Small intestine (tissue), 7 donors: ENCODE measurements around the gene USH1G. TPM values are rescaled to one million over a fixed set of nuclear protein-coding genes. Genes with fewer than 3 reads are reported as not detected.
"Not testable (repeated sequence)": the region's sequence is repeated elsewhere in the genome, so short reads cannot be mapped to it uniquely, and the experiment has no call there.

ENCODE experiments used
- DNase-seq, 2 donors: peaks; one replicate each; pipeline versions ENCODE4 v3.0.0 to v3.0.0-alpha.2; 2013
- FAIRE-seq: peaks from 2 replicates; lab custom pipeline; 2012; peaks lifted over from hg19 to GRCh38; lab: Jason Lieb, UNC
- H3K27ac ChIP-seq, 3 donors: one replicate each; pipeline ENCODE4 v1.5.1; 2013; ENCODE audit warnings: low read length in 2 of 3, mild to moderate bottlenecking in 2 of 3, control low read depth in 1 of 3, inconsistent platforms in 1 of 3, low read depth in 1 of 3, moderate library complexity in 1 of 3
- H3K27me3 ChIP-seq, 3 donors: one replicate each; pipeline ENCODE4 v1.6.1; 2013; ENCODE audit warnings: low read length in 3 of 3, inconsistent platforms in 1 of 3; ENCODE audit not compliant: control insufficient read depth in 3 of 3, insufficient read depth in 3 of 3
- H3K36me3 ChIP-seq, 3 donors: one replicate each; pipeline ENCODE4 v1.6.1; 2013; ENCODE audit warnings: low read length in 3 of 3, inconsistent platforms in 1 of 3, low read depth in 1 of 3, mild to moderate bottlenecking in 1 of 3, moderate library complexity in 1 of 3; ENCODE audit not compliant: control insufficient read depth in 3 of 3, insufficient read depth in 2 of 3
- H3K4me1 ChIP-seq, 3 donors: one replicate each; pipeline ENCODE4 v1.6.1; 2013; ENCODE audit warnings: low read length in 2 of 3, inconsistent platforms in 1 of 3, low read depth in 1 of 3, mild to moderate bottlenecking in 1 of 3, moderate library complexity in 1 of 3; ENCODE audit not compliant: control insufficient read depth in 3 of 3, insufficient read depth in 2 of 3
- H3K4me3 ChIP-seq, 3 donors: one replicate each; pipeline ENCODE4 v1.5.1; 2013; ENCODE audit warnings: low read length in 3 of 3, control low read depth in 1 of 3, inconsistent platforms in 1 of 3, low read depth in 1 of 3, mild to moderate bottlenecking in 1 of 3, moderate library complexity in 1 of 3
- H3K9me3 ChIP-seq, 2 donors: one replicate each; pipeline ENCODE4 v1.6.1; 2013; ENCODE audit warnings: low read depth in 1 of 2, low read length in 1 of 2; ENCODE audit not compliant: control insufficient read depth in 2 of 2, insufficient read depth in 1 of 2
- WGBS, 3 donors: extraction: QIAGEN DNeasy Blood & Tissue Kit; methylation state at CpG; one replicate each; pipeline ENCODE4 v1.1.7; 2013; 5-methylcytosine and 5-hydroxymethylcytosine counted together
- polyA plus RNA-seq, 4 donors: library from polyadenylated mRNA; stranded (reverse) in 3 of 4; unstranded in 1 of 4; fragments of 200-250 nt in 3 of 4; fragments of 120-200 nt in 1 of 4; gene quantifications; one replicate each; pipeline versions ENCODE4 v1.2.1 to v1.2.3, GENCODE V29; 2013
- donor health status: healthy with polysubstance abuse.
- donor health status: control.
- donor health status: control.
- donor health status: Bipolar disorder and iron deficiency.
- donor health status: healthy.

The USH1G gene
- polyA plus RNA-seq, 4 donors, result 0.07 to 3.1 (median 0.63) TPM

GRCh38 chr17:74920642-74921025, 2.4 kb downstream of the USH1G start:
- FAIRE-seq (no peak), DNase-seq (no peak)
- WGBS, 3 donors, result 33 to 55% (median 36%) methylated on average over 4 to 6 of the region's 6 CpGs
- H3K4me3 ChIP-seq, result no peak overlapping the region
- H3K36me3 ChIP-seq, result peaks cover 0 to 3% (median 0%) of the 10 kb centered on the region in 3 donors
- no peaks in the 10 kb centered on the region for H3K9me3 ChIP-seq
- peaks cover 2 to 27% (median 4%) of the 10 kb centered on the region in 3 donors for H3K4me1 ChIP-seq
- H3K27ac ChIP-seq, result no peak overlapping the region
- peaks cover 0 to 65% (median 28%) of the 10 kb centered on the region in 3 donors for H3K27me3 ChIP-seq

- H3K27ac ChIP-seq, result no peak overlapping the region
- H3K4me1 ChIP-seq, result peaks cover 2 to 27% (median 4%) of the 10 kb centered on the region in 3 donors
- FAIRE-seq, result no peak
- peaks cover 0 to 61% (median 25%) of the 10 kb centered on the region in 3 donors for H3K27me3 ChIP-seq
- H3K9me3 ChIP-seq, result no peaks in the 10 kb centered on the region
- WGBS, 3 donors, result 69 to 85% (median 74%) methylated on average over 27 of the region's 27 CpGs
- peaks cover 0 to 3% (median 0%) of the 10 kb centered on the region in 3 donors for H3K36me3 ChIP-seq
- no peak overlapping the region for H3K4me3 ChIP-seq
- DNase-seq, result no peak
These were observed 2.8 kb downstream of the USH1G start for GRCh38 chr17:74920306-74920620.

- no peaks in the 10 kb centered on the region for H3K9me3 ChIP-seq
- no peak for FAIRE-seq
- peak; percentile 43 for DNase-seq
- H3K27ac ChIP-seq, result no peak overlapping the region
- no peak overlapping the region for H3K4me3 ChIP-seq
- whole genome bisulfite sequencing, 3 donors, result 62 to 68% (median 64%) methylated on average over 65 to 67 of the region's 67 CpGs
- H3K36me3 ChIP-seq, result peaks cover 0 to 3% (median 0%) of the 10 kb centered on the region in 3 donors
- peaks cover 0 to 55% (median 20%) of the 10 kb centered on the region in 3 donors for H3K27me3 ChIP-seq
- H3K4me1 ChIP-seq, result peaks cover 2 to 24% (median 4%) of the 10 kb centered on the region in 3 donors
These were observed 3.4 kb downstream of the USH1G start for GRCh38 chr17:74919440-74920305.

- no peak overlapping the region for H3K27ac ChIP-seq
- no peak for DNase-seq
- H3K4me3 ChIP-seq, result no peak overlapping the region
- 73 to 90% (median 85%) methylated on average over 5 of the region's 5 CpGs for WGBS, 3 donors
- H3K9me3 ChIP-seq, result no peaks in the 10 kb centered on the region
- H3K4me1 ChIP-seq, result peaks cover 2 to 17% (median 4%) of the 10 kb centered on the region in 3 donors
- no peak for FAIRE-seq
- H3K36me3 ChIP-seq, result peaks cover 0 to 3% (median 0%) of the 10 kb centered on the region in 3 donors
- H3K27me3 ChIP-seq, result peaks cover 0 to 48% (median 13%) of the 10 kb centered on the region in 3 donors
These were observed 4.1 kb downstream of the USH1G start for GRCh38 chr17:74918906-74919305.

GRCh38 chr17:74917430-74917829, 5.6 kb downstream of the USH1G start:
- no peak overlapping the region for H3K27ac ChIP-seq
- FAIRE-seq (no peak), DNase-seq (no peak)
- peaks cover 0 to 3% (median 0%) of the 10 kb centered on the region in 3 donors for H3K36me3 ChIP-seq
- H3K9me3 ChIP-seq, result no peaks in the 10 kb centered on the region
- H3K4me1 ChIP-seq, result peaks cover 0 to 10% (median 0%) of the 10 kb centered on the region in 3 donors
- H3K27me3 ChIP-seq, result peaks cover 0 to 35% (median 6%) of the 10 kb centered on the region in 3 donors
- no peak overlapping the region for H3K4me3 ChIP-seq
- WGBS, 3 donors, result 53 to 64% (median 58%) methylated on average over 10 of the region's 10 CpGs

- no peak for FAIRE-seq
- WGBS, 3 donors, result 84 to 88% (median 85%) methylated on average over 11 of the region's 11 CpGs
- H3K9me3 ChIP-seq, result no peaks in the 10 kb centered on the region
These were observed 6.2 kb downstream of the USH1G start for GRCh38 chr17:74916851-74917199.

GRCh38 chr17:74916136-74916850, 6.8 kb downstream of the USH1G start:
- Histone ChIP-seq H3K27ac (no peak overlapping the region), H3K4me1 (peaks cover 0 to 12% (median 0%) of the 10 kb centered on the region in 3 donors), H3K36me3 (peaks cover 0 to 3% (median 0%) of the 10 kb centered on the region in 3 donors), H3K9me3 (no peaks in the 10 kb centered on the region), H3K27me3 (peaks cover 0 to 24% (median 0%) of the 10 kb centered on the region in 3 donors), H3K4me3 (no peak overlapping the region)
- FAIRE-seq, result no peak
- WGBS, 3 donors, result 87 to 92% (median 92%) methylated on average over 13 of the region's 13 CpGs
- DNase-seq, result no peak

More at GRCh38 chr17:74916851-74917199, 6.2 kb downstream of the USH1G start:
- DNase-seq, result no peak
- Histone ChIP-seq H3K27ac (no peak overlapping the region), H3K27me3 (peaks cover 0 to 29% (median under 1%) of the 10 kb centered on the region in 3 donors), H3K4me3 (no peak overlapping the region), H3K36me3 (peaks cover 0 to 3% (median 0%) of the 10 kb centered on the region in 3 donors), H3K4me1 (peaks cover 0 to 11% (median 0%) of the 10 kb centered on the region in 3 donors)

GRCh38 chr17:74911423-74911822, 11.6 kb downstream of the USH1G start:
- not testable (repeated sequence) for FAIRE-seq

More at GRCh38 chr17:74911423-74911822, 11.6 kb downstream of the USH1G start:
- H3K27me3 ChIP-seq, H3K9me3 ChIP-seq, H3K36me3 ChIP-seq, H3K4me3 ChIP-seq: not testable (repeated sequence)
- DNase-seq, result peak; percentile 37 to 57
- peak overlapping the region in 1 of 3 donors; percentile 74 for H3K27ac ChIP-seq
- peaks cover 0 to 16% (median 0%) of the 10 kb centered on the region in 3 donors for H3K4me1 ChIP-seq
- 43 to 65% (median 59%) methylated on average over 6 to 8 of the region's 8 CpGs for WGBS, 3 donors
